Measurements from ENCODE around the gene PPP1R13L.
"Not testable (repeated sequence)": the region's sequence is repeated elsewhere in the genome, so short reads cannot be mapped to it uniquely, and the experiment has no call there.

PPP1R13L gene

GRCh38 chr19:45437328-45437727 is 32.5 kb upstream of the PPP1R13L start:
- in situ Hi-C loops (cut with HindIII; ENCODE audit: low sequenced_read_pairs) = no loop called here

- in situ Hi-C loops (cut with HindIII; ENCODE audit: low sequenced_read_pairs) = not testable (repeated sequence)
Measured at GRCh38 chr19:45432543-45432942, 27.7 kb upstream of the PPP1R13L start.

- in situ Hi-C loops (cut with HindIII; ENCODE audit: low sequenced_read_pairs) = not testable (repeated sequence)
Measured at GRCh38 chr19:45431008-45431407, 26.1 kb upstream of the PPP1R13L start.

- in situ Hi-C loops (cut with HindIII; ENCODE audit: low sequenced_read_pairs) = not testable (repeated sequence)
Measured at GRCh38 chr19:45429896-45430295, 25.0 kb upstream of the PPP1R13L start.

GRCh38 chr19:45428384-45429231 is 23.7 kb upstream of the PPP1R13L start:
- in situ Hi-C loops (cut with HindIII; ENCODE audit: low sequenced_read_pairs) = no loop called here

- in situ Hi-C loops (cut with HindIII; ENCODE audit: low sequenced_read_pairs) = no loop called here
Measured at GRCh38 chr19:45424191-45425058, 19.6 kb upstream of the PPP1R13L start.

GRCh38 chr19:45423589-45424190 is 18.8 kb upstream of the PPP1R13L start, which contains the start of gene ERCC1:
Gene ERCC1 (minus strand): TSS chr19:45423917. CDS start chr19:45423374, 543 bp downstream.
- in situ Hi-C loops (cut with HindIII; ENCODE audit: low sequenced_read_pairs) = no loop called here

- in situ Hi-C loops (cut with HindIII; ENCODE audit: low sequenced_read_pairs) = no loop called here
Measured at GRCh38 chr19:45423033-45423588, 18.2 kb upstream of the PPP1R13L start.

GRCh38 chr19:45421947-45422498 is 17.2 kb upstream of the PPP1R13L start:
- in situ Hi-C loops (cut with HindIII; ENCODE audit: low sequenced_read_pairs) = no loop called here

GRCh38 chr19:45420871-45421270 is 16.0 kb upstream of the PPP1R13L start:
- in situ Hi-C loops (cut with HindIII; ENCODE audit: low sequenced_read_pairs) = no loop called here

GRCh38 chr19:45420356-45420755 is 15.5 kb upstream of the PPP1R13L start:
- in situ Hi-C loops (cut with HindIII; ENCODE audit: low sequenced_read_pairs) = no loop called here

GRCh38 chr19:45419895-45420294 is 15.0 kb upstream of the PPP1R13L start:
- in situ Hi-C loops (cut with HindIII; ENCODE audit: low sequenced_read_pairs) = no loop called here

- in situ Hi-C loops (cut with HindIII; ENCODE audit: low sequenced_read_pairs) = no loop called here
Measured at GRCh38 chr19:45419396-45419795, 14.5 kb upstream of the PPP1R13L start.

GRCh38 chr19:45418802-45419201 is 13.9 kb upstream of the PPP1R13L start:
- in situ Hi-C loops (cut with HindIII; ENCODE audit: low sequenced_read_pairs) = no loop called here

- in situ Hi-C loops (cut with HindIII; ENCODE audit: low sequenced_read_pairs) = no loop called here
Measured at GRCh38 chr19:45417151-45417550, 12.3 kb upstream of the PPP1R13L start.

- in situ Hi-C loops (cut with HindIII; ENCODE audit: low sequenced_read_pairs) = no loop called here
Measured at GRCh38 chr19:45414468-45414867, 9.6 kb upstream of the PPP1R13L start.

- in situ Hi-C loops (cut with HindIII; ENCODE audit: low sequenced_read_pairs) = no loop called here
Measured at GRCh38 chr19:45413497-45413896, 8.6 kb upstream of the PPP1R13L start.

- in situ Hi-C loops (cut with HindIII; ENCODE audit: low sequenced_read_pairs) = not testable (repeated sequence)
Measured at GRCh38 chr19:45410330-45410729, 5.5 kb upstream of the PPP1R13L start.

GRCh38 chr19:45409557-45409920 is 4.7 kb upstream of the PPP1R13L start:
- in situ Hi-C loops (cut with HindIII; ENCODE audit: low sequenced_read_pairs) = no loop called here

GRCh38 chr19:45408830-45409556 is 4.1 kb upstream of the PPP1R13L start:
- in situ Hi-C loops (cut with HindIII; ENCODE audit: low sequenced_read_pairs) = no loop called here
